NCI-H2227 treated with DMSO at 0.1 percent for 48 hours (cell line): ENCODE measurements around the gene RBM17.
"Not testable (repeated sequence)": the region's sequence is repeated elsewhere in the genome, so short reads cannot be mapped to it uniquely, and the experiment has no call there.

Experiments
- DNase-seq: peaks from one replicate; lab custom pipeline; 2025; lab: John Stamatoyannopoulos, UW

Gene RBM17

DNA sequence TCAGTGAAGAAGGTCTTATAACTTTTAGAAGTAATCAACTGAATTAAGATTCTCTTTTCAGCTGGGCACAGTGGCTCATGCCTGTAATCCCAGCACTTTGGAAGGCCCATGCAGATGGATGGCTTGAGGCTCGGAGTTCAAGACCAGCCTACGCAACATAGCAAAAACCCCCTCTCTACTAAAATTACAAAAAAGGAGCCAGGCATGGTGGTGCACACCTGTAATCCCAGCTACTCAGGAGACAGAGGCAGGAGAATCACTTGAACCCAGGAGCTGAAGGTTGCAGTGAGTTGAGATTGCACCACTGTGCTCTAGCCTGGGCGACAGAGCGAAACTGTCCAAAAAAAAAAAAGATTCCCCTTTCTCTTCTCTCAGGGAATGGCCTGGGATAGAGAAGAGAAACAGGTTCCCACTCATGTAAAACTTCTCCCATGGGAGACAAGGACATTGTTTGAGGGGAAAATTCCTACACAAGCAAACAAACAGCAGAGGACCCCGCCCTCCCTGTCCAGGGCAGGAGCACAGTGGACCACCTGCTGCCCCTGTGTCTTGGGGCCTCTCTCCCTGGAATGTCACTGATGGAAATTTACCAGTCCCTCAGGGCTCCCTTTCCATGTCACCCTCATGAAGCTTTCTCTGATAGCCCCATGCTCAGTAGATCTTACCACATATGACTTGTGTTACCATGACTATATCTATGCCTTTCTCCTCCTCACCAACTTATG lies 32.3 kb upstream of the RBM17 start:
- no peak for DNase-seq

DNA sequence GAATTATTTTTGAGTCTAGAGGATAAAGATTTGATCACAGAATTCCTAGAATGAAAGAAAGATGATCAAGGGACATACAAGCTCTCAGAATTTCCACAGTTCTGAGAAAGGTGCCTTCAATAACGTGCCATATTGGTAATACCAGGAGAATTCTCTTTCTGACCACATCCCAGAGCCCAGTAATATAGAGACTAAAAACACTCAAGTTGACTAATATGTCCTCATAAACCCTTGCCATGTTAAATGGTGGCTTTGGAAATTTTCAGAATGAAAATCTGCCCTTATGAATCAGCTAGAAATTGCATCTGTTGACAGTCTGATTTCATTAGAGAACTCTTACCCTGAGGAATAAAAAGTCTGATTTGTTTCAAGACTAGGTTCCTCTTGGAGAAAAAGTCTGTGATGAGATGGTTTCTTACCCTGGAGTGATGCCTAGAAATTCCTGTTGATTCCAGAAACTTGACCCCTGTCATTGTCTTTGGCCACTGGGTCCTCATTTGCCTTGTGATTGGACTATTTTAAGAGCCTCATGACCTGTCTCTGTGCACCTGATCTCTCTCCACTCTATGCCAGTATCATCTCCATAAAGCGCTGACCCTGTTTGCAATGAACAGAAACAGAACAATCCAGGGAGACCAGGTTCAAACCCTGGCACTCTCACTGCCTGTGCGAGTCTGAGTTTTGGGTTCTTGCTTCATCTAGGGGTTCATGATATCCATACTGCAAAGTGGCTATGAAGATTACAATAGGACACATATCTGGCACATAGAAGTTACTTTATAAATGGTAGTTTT lies 30.0 kb upstream of the RBM17 start:
- no peak for DNase-seq

DNA sequence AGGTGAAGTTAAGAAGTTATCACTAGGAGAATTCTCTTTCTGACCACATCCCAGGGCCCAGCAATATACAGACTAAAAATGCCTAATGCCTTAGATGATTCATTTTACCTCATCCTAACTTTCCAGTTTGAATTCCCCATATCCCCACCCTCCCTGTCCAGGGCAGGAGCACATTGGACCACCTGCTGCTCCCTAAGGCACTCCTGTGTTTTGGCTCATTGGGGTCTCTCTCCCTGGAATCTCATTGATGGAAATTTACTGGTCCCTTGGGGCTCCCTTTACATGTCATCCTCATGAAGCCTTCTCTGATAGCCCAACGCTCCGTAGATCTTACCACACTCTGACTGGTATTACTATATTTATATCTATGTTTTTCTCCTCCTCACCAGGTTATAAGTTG lies 29.3 kb upstream of the RBM17 start:
- no peak for DNase-seq

DNA sequence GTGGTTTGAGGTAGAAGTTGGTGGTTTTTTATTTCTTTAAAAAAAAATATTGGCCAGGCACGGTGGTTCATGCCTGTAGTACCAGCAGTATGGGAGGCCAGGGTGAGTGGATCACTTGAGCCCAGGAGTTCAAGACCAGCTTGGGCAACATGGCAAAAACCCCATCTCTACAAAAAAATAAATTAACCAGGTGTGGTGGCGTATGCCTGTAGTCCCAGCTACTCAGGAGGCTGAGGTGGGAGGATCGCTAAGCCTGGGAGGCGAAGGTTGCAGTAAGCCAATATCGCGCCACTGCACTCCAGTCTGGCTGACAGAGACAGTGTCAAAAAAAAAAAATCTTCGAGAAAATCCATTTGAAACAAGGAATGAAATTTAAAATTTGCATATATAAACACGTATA lies 27.8 kb upstream of the RBM17 start:
- no peak for DNase-seq

DNA sequence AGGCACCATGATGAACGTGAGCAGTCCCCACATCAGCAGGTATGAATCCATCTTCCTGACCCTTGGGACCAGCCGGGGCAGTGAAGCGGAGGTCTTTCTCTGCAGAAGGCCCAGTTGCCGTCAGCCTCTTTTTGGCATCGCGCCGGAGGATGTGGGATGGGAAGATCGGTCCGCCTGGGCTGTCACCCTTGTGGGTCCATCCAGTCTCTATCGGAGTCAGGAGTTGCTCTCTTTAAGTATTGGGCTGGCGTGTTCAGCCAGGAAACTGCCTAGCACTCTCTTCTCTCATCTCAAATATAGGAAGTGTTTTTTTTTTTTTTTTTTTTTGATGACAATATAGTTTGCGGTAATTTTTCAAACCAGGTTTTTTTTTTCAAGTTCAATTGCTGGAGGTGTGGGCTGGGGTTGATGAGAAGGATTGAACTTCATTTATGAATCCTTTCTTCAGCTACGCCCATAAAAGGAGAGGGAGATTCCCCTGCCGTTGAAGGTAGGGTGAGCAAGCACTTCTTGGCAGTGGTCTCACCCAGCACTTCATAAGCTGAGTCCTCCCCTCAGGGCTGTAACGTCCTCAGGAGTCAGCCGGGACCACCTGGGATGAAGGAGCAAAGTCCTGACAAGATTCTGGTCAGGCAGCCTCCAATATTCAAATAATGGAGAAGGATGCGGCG lies 26.6 kb upstream of the RBM17 start, which contains the start of gene IL2RA:
IL2RA (minus strand) TSS at position 267 of the 671 bp plus-strand sequence; CDS start at position 51, 216 bp downstream.
- DNase-seq = no peak

DNA sequence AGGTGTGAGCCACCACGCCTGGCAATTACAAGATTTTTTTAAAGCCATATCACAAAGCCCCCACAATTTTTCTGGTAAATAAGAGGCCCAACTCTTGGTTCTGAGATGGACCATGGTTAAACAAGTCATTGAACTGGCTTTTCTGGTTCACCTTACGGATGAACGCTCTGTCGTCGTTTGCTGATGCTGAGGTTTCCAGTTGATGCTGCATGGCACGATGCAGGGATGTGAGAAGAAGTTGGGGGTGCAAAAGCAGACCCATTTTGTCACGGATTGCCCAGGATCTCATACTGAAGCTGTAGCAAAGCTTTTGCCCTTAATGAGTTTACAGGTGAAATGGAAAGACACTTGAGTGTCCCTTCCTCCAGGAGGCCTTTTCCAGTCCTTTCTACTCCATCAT lies 24.7 kb upstream of the RBM17 start:
- no peak for DNase-seq

DNA sequence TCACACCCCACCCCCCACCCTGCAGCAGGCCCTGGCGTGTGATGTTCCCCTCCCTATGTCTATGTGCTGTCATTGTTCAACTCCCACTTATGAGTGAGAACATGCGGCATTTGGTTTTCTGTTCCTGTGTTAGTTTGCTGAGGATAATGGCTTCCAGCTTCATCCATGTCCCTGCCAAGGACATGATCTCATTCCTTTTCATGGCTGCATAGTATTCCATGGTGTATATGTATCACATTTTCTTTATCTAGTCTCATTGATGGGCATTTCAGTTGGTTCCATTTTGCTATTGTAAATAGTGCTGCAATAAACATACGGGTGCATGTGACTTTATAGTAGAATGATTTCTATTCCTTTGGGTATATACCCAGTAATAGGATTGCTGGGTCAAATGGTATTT lies 24.1 kb upstream of the RBM17 start:
- not testable (repeated sequence) for DNase-seq

DNA sequence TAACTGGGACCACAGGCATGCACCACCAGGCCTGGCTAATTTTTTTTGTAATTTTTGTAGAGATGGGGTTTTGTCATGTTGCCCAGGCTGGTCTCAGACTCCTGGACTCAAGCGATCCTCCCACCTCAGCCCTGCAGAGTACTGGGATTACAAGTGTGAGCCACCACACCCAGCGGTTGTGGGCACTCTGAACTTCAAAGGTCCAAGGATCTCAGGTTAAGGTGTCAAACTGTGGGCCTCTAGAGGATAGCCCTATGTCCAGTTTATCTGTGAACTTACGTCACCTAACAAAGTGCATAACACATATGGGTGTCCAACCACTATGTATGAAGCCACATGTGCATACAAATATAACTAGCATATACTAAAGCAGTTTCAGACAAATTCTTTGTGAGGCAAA lies 23.4 kb upstream of the RBM17 start:
- no peak for DNase-seq

DNA sequence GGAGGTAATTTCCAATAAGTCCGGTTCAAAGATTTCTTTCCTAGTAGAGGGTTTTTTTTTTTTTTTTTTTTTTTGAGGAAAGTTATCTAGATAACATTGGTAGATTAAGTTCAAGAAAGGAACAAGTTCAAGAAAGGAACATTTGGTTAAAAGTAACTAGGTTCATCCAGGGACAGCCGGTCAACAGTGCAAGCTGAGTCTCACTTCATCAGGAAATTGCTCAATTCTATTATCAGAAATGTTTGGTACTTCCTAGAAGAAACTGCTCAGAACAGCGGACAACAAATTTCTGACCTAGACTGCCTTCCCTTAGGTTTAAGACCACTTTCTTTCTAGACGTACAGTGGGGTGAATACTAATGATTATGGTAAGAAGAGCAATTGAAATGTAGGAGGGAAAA lies 23.0 kb upstream of the RBM17 start:
- no peak for DNase-seq

DNA sequence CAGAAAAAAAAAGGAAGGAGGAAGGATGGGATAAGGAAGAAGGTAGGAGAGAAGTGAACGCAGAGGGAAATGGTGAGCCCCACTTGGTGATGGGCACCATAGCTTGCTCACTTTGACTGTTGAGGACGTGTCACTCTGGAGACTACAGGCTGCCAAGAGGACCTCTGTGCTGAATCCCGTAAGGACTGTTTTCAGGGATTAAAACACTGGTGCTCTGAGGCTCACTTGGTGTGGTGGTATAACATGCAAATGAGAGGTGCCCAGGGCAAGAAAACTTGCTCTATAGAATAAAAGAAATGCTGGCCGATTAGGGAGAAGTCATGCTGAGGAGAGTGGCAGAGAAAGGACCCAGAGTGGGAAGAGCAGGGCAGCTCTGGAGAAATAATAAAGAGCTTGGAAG lies 21.4 kb upstream of the RBM17 start:
- DNase-seq = no peak

DNA sequence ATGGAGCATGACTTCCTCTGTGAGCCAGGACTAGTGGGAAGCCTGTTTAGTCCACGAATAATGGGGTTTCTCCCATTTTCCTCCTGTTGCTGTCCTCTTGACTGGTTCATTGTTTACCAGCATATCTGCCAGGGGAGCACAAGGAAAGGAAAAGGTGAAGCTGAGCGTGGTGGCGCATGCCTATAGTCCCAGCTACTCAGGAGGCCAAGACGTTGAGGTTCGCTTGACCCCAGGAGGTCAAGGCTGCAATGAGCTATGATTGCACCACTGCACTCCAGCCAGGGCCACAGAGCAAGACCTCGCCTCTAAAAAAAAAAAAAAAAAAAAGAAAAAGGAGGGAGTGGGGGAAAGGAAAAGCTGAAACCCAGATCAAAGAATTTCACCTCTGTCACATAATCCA lies 20.8 kb upstream of the RBM17 start:
- no peak for DNase-seq

DNA sequence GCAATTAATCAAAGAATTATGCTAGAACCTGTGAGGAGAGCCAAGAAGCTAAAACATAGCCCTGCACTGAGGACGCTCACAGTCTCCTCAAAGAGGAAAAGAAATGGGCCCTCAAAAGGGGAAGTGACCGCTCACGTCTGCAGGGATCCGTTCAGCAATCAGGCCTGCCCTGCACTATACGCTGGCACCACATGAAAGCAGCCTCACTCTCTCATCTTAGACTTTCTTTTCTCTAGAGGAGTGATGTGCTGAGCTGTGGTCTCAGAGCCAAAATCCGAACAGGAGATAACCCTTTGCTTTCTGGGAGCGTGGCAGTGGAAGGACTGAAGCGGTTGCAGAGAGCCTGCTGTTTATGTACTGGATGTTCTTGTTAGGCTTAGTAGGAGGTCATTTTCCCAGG lies 20.4 kb upstream of the RBM17 start:
- DNase-seq = no peak

DNA sequence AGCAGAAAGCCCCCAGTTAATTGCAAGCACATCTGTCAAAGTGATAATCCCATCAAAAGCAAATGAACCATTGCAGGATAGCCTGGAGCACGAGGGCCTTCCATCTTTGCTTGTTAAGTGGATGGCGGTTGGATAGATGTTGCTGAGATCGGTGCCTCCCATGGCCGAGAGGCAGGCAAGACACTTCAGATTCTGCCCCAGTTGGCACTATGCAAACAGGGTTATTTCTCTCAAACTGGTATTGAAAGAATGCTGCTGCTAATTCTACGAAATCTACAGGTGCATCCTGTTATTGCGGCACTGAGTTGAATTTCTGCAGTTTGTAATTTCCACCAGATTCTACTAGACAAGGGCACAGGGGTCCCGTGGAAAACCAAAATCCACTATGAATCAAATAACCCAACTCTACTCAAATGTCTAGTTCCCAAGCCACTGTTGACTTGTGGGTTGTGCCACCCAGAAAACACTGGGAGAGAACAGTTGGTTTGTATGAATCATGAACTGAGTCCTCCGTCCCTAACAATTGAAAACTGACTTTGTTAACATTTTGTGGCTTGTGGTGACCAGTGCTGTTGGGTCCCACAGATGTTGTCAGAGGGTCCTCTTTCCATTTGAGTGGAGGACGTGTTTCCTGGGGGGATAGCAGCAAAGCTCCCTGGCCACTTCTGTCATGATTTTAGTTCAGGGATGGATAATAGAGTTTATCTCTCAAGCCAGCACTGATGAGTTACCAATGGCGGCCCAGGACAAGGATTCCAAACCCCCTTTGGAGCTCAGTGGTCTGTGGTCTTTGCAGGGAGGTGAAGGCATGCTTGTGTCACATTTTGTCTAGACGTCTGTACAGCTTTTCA lies 19.5 kb upstream of the RBM17 start:
- DNase-seq = no peak

DNA sequence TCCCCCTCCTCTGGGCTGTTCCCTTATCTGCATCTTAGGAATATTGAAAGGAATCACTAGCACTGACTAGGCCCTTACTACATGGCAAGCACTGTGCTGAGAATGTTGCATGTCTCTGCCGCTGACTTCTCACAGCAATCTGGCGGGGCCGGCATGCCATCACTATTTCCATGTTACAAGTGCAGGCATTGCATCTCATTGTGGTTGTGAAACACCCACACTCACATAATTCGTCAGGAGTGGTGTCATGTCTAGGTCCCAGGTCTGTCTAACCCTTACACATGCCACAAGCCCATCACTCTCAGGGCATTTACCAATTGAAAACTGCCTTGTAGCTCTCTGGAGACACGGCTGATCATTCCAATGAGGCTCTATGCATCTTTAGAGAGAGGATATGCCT lies 18.2 kb upstream of the RBM17 start:
- no peak for DNase-seq

DNA sequence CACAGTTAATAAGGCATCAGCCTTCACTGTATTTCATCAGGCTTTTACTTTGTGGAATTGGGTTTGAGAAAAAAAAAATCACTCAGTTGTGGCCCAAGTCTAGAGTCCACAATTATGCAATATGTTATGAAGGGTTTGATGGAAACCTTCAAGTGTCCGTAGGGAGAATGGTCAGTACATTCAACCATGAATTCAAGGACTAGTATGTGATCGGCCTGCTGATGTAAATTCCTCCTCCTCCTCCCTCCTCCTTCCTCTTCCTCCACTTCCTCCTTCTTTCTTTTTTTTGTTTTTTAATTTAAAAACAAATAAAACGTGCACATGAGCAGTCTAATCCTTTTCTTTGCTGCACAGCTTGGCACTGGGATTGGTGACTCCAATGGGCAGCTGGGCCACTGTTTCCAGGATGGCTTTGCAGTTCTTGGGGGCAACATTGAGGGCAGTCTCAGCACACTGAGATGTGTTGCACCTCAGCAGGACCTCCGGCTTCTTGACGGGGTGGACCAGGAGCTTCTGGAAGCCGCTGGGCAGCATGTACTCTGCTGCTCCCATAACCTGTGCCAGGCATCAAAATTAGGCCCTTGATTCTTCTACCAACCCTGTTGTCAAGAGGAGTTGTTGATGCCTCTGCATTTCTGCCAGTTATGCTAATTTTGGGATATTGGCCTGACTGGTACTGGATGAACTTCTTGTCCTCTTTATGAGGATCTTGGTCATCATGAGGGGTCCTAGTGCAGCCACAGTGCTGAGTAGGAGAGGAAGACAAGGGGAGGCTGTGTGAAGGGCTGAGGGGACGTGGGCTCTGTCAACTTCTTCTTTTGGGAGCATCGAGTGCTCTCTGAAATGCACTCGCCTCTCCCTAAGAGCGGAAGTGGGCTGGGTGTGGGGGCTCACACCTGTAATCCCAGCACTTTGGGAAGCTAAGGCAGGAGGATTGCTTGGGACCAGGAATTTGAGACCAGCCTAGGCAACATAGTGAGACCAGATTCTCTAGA lies 17.4 kb upstream of the RBM17 start:
- no peak for DNase-seq

DNA sequence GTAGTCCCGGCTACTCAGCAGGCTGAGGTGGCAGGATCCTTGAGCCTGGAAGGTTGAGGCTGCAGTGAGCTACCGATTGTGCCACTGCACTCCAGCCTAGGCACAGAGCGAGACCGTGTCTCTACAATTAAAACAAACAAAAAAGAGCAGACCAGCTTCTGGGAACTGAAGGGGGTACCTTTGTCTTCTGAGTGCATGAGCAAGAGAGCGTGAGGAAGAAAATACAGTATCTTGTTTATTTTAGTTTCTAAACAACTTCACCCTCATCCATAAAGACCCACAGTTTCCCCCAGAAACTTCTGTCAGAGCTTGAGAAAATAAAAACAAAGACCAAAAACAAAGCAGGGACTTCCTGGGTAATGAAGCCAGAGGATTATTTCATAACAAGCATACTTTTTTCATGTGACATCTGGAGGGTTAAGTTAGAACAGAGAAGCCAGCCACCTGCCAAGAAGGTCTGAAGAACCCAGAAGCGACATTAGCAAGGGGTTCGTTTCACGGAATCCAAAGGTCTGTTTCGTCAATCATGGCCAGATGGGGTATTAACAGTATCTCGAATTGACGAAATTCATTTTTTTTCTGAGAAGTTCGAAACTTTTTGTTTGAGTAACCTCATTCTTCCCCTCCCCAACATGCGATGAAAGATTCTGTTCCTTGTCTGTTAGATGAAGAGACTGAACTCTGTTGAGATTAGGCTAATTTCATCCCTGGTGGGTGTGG lies 16.5 kb upstream of the RBM17 start:
- DNase-seq = no peak

DNA sequence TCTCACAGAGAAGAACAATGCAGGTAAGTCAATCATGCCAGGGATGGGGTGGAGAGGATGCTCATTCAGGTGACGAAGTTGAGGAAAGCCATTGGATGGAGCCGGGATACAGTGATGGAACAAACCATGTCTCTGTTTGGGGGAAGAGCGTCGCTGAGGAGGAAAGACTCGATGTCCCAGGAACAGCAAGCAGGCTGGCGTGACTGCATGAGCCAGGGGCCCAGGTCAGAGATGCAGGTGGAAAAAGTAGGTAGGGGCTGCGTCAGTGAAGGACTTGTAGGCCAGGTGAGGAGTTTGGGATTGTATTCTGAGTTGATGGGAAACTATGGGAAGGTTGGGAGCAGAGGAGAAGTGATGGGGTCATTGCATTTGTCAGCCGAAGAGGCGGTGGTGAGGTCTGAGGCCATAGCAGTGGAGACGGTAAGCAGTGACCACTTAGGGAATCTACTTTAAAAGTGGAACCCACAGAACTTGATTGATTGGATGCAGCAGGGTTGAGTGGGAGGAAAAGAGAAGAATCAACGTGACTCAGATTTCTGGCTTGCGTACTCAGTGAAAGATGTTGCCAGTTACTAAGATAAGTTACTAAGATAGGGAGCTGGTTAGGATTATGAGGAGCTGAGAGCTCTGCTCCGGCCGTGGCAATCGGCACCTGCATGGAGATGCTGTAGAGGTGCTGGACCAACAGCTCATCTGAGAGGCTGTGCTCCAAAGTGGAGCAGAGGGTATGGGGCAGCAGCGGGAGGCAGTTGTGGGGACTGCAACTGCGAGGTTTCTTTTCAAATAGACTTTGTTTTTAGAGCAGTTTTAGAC lies 14.1 kb upstream of the RBM17 start:
- DNase-seq = no peak

DNA sequence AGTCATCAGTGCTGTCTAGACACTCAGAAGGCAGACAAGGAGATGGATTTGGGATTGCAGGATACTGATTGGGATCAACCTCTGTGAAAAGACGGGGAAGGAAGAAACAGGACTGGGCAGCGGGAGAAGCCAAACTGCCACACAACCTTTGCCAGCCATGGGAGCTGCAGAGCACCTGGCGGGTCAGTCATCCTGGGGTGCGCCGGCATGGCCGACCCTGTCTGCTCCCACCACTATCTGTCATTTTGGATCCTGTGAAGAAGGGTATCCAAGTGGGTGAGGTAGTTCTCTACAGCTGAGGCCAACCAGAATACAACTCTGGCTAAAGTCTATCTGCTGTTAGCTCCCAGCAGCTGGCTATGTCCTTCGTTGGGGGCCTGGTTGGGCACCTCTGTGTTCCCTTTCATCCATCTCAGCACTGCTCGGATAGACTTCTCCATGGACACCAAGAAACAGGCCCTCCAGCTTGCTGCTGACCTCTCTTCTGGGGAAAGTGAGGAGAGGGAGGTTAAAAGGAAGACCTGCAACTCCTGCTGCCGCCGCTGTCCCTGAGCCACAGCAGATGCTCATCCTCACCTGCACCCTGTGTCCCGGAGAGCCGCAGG lies 11.7 kb upstream of the RBM17 start:
- DNase-seq = no peak

DNA sequence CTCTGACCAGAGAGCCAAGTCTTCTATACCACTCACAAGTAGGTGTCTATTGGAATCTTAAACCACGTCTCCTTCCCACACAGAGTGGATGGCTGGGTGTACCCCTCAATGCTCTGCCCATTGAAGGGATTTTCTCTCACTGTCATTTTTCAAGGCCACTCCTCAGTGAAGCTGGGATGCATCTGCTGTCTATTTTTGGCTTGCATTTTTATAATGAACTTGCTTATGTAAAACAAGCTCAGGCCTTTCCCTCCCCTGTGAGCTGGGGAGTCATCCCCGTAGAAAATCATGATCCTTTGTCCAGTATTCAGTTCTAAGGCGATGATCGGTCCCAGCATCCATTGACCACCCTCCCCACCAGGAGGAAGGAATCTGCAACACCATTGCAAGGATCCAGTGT lies 9.8 kb upstream of the RBM17 start:
- no peak for DNase-seq
